Measurements from ENCODE around the gene GLRX.
A peak's percentile ranks its signal among the peaks of the same experiment; 100 is the strongest.

Gene GLRX

DNA sequence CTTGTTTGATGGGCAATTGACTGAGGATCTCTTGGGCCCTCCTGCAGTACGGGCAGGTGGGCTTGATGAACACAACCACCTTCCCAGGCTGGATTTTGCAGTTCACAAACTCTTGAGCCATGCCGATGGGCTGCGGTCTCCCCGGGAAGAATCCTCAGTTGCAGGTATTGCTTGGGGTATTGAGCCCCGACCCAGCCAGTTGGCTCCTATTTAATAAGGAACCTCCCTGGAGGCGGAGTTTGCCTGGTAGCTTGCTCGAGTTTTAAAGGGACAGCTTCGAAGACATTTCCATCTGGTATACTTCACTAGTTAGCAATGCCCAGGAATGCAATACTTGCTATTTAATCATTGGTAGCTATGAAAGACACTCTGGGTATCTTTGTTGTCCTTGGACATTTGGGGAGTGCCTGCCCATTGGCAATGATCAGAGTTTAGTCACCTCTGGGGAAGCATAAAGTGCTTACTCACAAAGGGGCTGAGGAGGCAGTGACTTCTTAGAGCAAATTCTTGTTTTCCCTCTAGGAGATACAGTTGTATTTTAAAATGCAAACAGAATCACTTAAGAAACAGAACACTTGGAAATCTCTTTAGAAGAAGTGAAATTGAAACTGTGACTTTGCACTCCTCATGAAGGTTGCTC, at the start of gene GLRX:
Gene GLRX, minus strand, starts transcription at position 185 of the 640 bp plus-strand sequence. Its CDS starts 64 bp downstream, at position 121.
- DNase-seq = peak; percentile 54 to 72

- no peak for DNase-seq
Measured at GRCh38 chr5:95871146-95871806, 48.8 kb upstream of the GLRX start.

DNA sequence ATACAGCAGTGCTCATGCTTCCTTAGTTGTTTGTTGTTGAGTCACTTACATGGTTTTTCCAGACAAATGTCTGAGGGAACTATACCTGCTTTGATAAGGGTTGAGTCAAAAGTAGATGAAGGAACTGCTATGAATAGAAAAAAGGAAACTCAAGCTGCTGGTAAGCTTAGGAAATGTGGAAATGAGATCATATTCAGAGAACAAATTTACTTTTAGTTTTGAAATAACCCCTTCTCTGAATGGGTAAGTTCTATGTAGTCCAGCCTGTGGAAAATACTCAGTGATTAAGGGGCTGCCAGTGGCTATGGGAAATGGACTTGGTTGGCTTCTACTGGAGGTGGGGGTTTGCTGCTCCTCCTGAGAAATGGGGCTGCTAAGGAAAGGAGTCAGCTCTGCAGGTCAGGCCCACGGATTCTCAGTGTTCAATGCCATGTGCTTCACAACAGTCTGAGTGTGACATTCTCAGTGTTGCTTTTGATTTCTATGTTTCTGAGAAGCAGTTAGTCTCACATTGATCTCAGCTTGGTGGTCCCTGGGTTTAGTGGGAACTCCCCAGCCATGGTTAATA, 47.7 kb upstream of the GLRX start:
- DNase-seq = no peak

DNA sequence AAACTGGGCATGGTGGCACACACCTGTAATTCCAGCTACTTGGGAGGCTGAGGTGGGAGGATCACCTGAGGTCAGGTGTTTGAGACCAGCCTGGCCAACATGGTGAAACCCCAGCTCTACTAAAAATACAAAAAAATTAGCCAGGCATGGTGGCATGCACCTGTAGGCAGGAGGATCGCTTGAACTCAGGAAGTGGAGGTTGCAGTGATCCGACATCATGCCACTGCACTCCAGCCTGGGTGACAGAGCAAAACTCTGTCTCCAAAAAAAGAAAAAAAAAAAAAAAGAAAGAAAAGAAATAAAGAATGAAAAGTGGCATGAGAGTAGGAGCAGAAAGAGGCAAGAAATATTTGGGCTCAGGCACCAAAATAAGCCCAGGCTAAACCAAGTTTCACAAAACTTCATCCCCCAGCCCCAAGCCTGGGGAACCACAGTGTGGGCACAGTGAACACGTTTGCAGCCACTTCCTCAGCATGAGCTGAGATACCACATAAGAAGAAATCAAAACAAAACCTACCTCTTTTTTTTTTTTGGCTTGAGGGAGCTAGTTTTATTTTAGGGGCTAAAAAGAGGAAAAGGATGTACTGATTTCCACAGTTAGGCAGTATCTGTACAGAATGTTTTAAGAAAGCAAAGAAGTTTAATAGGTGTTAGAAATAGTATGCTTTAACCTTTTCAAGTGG, 46.8 kb upstream of the GLRX start:
- DNase-seq = peak; percentile 45 to 62

- DNase-seq = no peak
Measured at GRCh38 chr5:95868136-95868535, 45.6 kb upstream of the GLRX start.

- DNase-seq = no peak
Measured at GRCh38 chr5:95866435-95867040, 44.0 kb upstream of the GLRX start.

- DNase-seq = no peak
Measured at GRCh38 chr5:95864944-95865504, 42.5 kb upstream of the GLRX start.

DNA sequence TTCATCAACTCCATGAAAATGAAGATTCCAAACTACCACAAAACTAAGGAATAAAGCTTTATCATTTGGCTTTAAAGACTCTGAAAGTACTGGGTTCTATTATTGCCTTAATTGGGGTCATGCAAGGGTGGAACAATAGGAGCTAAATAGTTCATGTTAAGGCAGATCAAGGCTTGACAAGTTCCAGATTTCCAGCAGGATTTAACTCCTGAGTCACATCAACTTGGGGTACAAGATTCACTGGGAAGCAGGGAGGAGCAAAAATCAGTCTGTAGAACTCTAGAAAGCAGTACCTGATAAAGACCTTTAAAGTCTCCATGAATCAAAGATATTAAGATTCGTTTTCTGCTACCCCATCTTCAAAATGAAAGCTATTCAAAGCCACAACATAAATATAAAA, 41.9 kb upstream of the GLRX start:
- DNase-seq = no peak

DNA sequence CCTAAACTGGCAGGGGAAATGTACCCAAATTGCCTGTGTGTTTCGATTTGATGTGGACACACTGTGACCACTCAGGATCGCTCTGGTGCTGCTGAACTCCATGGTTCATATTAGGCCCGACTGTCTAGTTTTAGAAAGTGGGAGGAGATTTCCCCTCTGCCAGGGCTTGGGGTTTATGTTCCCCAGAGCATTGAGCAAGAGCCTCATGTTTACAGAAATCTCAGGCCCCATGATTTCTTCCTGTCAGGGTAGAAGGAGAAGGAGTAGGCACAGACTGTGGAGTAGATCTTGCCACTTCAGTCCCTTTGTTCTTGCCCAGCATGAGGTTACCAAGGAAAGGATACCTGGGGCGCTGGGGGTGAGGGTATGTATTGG, 40.8 kb upstream of the GLRX start:
- DNase-seq = peak in 1 of 2 donors; percentile 38

DNA sequence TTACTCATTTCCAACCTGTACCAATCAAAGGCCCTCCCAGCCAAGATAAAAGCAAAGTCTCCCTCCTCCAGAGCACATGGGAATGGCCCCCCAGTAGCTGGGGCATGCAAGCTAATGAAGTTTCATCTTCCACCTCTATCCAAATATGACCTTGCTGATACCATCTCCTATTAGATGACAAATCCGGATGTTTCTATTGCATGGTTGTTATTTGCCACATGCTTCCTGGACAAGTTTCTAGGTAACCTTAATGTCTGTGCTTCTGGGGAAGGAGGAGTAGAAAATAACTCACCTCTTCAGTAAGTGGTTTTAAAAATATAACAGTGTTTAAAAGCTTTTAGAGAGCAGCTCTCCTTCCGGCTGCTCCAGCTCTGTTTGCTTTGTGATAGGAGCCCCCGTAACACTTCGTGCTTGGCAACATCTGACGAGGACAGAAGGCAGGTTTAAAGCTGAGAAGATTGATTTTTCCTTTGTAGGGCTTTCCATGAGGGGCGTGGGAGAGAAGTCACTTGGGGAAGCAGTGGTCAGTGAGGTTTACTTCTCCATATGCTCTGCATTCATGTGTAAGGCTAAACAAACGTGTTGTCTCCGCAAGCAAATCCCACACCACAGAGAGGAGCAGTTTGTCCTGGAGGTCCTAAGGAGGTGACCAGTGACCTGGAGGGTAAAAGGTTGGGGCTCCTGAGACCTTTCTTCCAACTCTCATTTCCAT, 40.3 kb upstream of the GLRX start:
- DNase-seq = no peak

GRCh38 chr5:95861864-95862561, 39.5 kb upstream of the GLRX start:
- no peak for DNase-seq

DNA sequence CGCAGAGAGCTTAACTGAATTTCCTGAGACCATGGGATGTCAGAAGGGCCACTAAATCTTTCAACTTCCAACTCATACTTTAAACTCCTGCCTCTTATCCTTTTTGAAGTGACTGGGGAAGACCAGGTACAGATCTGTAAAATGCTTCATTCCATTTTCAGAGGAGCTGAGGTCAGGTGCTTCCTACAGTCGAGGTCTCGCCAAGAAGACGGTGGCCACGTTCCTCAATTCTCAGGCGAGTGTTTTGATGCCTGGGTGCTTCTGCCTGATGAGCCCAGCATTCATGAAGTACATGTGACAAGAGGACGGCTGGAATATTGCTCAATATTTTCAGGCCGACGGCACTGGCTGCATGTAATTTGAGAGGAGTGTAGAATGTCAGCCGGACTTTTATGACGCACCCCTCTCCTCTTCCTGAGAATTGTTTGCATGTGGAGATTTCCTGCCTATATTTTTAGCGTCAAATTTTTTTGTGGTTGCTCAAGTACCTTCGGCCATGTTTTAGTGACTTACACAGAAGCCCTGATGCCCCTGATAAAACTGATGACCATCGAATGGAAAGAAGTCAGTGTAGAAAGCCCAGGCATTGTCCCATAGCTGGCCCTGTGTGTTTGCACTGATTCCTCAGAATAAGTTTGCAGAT, 38.8 kb upstream of the GLRX start:
- peak in 1 of 2 donors; percentile 75 for DNase-seq

GRCh38 chr5:95859661-95860060, 37.1 kb upstream of the GLRX start:
- no peak for DNase-seq

DNA sequence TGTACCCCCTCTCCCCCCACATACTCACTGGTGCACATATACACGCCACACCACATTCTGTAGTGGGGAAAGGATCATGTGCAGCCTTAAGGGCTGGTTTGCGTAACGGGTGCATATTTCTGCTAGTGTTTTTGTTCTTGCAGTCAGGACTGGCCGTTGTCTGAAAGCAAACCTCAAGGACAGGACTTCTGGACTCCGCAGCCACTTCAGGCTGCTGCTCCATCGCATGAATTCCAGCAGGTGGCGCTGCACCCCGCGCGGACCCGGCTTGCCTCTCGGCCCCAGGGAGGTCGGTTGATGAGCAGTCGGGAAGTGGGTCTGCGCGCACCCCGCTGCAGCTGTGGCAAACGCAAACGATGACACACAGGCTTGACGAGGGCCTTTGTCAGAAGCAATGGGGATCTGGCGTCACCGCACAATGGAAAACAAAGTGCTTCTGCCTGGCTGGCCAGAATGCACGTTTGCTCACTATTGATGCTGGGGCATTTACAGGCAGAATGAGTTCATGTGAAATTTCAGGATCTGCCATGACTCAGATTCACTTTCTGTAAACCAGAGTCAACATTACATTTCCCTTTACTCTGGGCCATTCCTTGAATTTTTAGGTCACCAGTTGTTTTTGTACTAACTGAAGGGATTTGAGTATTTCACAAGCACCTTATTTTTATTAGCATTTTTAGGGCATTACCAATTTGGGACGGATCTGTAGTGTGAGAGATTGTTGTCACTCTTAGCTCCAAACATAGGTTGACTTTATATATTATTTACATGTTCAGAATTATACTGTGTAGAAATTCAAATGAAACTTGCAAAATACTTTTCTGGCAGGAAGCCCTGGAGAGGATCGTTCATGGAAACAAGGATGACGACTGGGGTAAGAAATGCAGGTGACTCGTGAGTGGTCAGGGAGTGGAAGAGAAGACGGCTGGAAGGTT, 36.4 kb upstream of the GLRX start:
- DNase-seq = peak; percentile 84 to 88

- no peak for DNase-seq
Measured at GRCh38 chr5:95858023-95858461, 35.5 kb upstream of the GLRX start.

DNA sequence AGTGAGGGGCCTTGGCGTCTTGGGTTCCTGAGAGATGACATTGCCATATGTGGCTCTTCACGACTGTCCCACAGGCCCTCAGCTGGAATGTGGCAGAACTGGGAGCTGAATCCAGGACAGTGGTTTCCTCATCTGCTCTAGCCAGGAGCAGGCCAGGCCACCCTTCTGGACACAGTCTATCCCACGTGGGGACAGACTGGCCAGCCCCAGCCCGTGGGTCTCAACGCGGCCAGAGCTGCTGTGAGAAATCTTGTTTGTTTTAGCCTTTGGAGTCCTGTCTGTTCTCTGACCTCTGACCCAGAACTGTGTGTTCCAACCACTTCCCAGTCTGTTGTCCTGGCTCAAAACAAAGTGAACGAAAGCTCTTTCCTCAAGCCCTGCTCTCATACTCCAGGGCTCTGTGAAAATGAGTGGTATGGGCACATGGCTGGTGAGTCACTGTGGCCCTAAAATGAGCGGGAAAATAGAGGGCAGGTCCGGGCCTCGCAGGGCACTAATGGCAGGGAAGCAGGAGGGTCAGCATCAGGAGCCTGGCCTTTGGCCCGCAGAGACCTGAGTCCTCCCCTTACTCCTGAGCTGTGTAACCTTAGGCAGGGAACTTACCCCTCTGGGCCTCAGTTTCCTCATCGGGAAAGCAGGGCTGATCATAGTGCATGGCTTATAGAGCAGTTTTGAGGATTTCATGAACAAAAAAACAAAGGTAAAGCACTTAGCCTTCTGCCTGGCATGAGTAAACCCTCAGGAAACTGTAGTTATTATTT, 34.8 kb upstream of the GLRX start:
- no peak for DNase-seq

DNA sequence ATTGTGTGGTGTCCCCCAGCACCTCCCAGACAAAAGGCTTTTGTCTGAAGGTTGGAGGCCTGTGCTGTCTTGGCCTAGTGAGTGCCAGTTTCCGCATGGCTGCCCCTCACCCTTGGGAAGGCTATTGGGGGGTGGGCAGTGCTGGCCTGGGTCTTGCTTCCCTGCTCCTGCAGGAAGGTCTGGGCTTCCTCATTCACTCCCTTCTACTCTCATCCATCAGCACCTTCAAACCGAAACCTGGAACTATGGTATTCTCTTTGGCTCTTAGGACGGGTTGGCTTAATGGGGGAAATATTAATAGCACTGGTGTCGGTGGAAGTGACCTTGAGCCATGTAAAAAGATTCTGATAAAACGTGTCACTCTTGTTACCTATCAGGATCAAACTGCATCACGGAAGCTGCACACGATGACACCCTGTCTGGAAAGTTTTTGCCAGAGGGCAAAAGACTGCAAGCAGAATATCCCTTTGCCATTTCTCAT, 34.0 kb upstream of the GLRX start:
- DNase-seq = no peak

DNA sequence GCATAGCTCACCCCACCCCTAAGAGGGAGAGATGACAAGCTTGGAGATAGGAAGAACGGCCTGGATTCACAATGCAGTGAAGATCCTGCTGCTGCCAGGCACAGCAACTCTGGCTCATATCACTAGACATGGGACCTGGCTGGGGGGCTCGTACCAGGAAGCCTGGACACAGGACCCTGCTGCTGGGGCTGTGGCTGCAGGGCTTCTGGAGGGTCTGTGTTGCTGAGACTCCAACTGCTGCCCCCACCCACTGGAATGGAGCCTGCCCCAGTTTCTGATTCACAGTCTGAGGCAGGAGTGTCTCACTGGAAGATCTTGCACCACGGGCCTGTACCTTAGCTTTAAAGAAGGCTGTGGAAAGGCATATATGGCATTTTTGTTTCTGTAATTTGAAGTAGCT, 31.0 kb upstream of the GLRX start:
- DNase-seq = no peak

DNA sequence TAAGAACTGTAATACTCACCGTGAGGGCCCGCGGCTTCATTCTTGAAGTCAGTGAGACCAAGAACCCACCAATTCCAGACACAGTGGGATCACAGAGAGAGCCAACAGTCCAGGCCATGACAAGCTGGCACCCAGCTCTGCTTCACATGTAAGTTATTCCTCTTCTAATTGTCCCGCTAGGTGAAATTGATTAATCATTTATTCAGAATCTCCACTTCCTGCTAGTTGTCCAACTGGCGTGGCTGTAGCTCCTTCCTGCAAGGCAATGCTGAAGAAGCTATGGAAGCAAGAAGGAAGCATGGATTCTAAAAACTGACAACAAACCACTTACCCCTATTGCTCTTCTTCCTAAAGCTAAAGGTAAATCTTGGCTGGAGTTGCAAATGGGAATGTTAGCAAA, 30.0 kb upstream of the GLRX start:
- DNase-seq = no peak

Measured in CD4-positive, alpha-beta T cell treated with Interferon alpha-2 for 1 hour (primary cell).